Measurements from ENCODE around the gene TMEM212. TPM values are rescaled to one million over a fixed set of nuclear protein-coding genes. Genes with fewer than 3 reads are reported as not detected.

Gene TMEM212
- polyA plus RNA-seq, 1 donor from 2014 or later = not detected

- Mint-ChIP-seq H3K4me3 (no peak overlapping the region), H3K4me1 (no peaks in the 10 kb centered on the region), H3K27ac (no peak overlapping the region), H3K27me3 (peaks cover 3% of the 10 kb centered on the region), H3K36me3 (peaks cover 2% of the 10 kb centered on the region), H3K9me3 (no peaks in the 10 kb centered on the region)
Observed at GRCh38 chr3:171835613-171836012, 7.5 kb upstream of the TMEM212 start.

- no peaks in the 10 kb centered on the region for H3K4me1 Mint-ChIP-seq
Observed at GRCh38 chr3:171836855-171837254, 6.3 kb upstream of the TMEM212 start.

GRCh38 chr3:171837698-171838097 is 5.5 kb upstream of the TMEM212 start:
- Mint-ChIP-seq H3K4me3 (no peak overlapping the region), H3K4me1 (no peaks in the 10 kb centered on the region), H3K27ac (no peak overlapping the region), H3K27me3 (peaks cover 3% of the 10 kb centered on the region), H3K9me3 (no peaks in the 10 kb centered on the region), H3K36me3 (peaks cover 2% of the 10 kb centered on the region)

More at GRCh38 chr3:171836855-171837254, 6.3 kb upstream of the TMEM212 start:
- H3K4me3 Mint-ChIP-seq = no peak overlapping the region
- no peaks in the 10 kb centered on the region for H3K9me3 Mint-ChIP-seq
- peaks cover 3% of the 10 kb centered on the region for H3K27me3 Mint-ChIP-seq
- H3K27ac Mint-ChIP-seq = no peak overlapping the region
- H3K36me3 Mint-ChIP-seq = peaks cover 2% of the 10 kb centered on the region

- Mint-ChIP-seq H3K9me3 (no peaks in the 10 kb centered on the region), H3K4me1 (no peaks in the 10 kb centered on the region), H3K36me3 (peaks cover 2% of the 10 kb centered on the region), H3K4me3 (no peak overlapping the region), H3K27me3 (peaks cover 3% of the 10 kb centered on the region), H3K27ac (no peak overlapping the region)
Observed at GRCh38 chr3:171838218-171838720, 4.9 kb upstream of the TMEM212 start.

GRCh38 chr3:171839270-171839669 is 3.9 kb upstream of the TMEM212 start:
- no peak overlapping the region for H3K4me3 Mint-ChIP-seq
- H3K36me3 Mint-ChIP-seq = peaks cover 2% of the 10 kb centered on the region
- no peak overlapping the region for H3K27ac Mint-ChIP-seq
- peaks cover 5% of the 10 kb centered on the region for H3K27me3 Mint-ChIP-seq
- H3K9me3 Mint-ChIP-seq = no peaks in the 10 kb centered on the region
- no peaks in the 10 kb centered on the region for H3K4me1 Mint-ChIP-seq

- H3K4me1 Mint-ChIP-seq = no peaks in the 10 kb centered on the region
- H3K27me3 Mint-ChIP-seq = peaks cover 5% of the 10 kb centered on the region
- peaks cover 2% of the 10 kb centered on the region for H3K36me3 Mint-ChIP-seq
- no peak overlapping the region for H3K27ac Mint-ChIP-seq
- no peak overlapping the region for H3K4me3 Mint-ChIP-seq
- H3K9me3 Mint-ChIP-seq = no peaks in the 10 kb centered on the region
Observed at GRCh38 chr3:171840445-171840810, 2.7 kb upstream of the TMEM212 start.

GRCh38 chr3:171840811-171841619 is 2.1 kb upstream of the TMEM212 start:
- H3K36me3 Mint-ChIP-seq = no peaks in the 10 kb centered on the region
- no peaks in the 10 kb centered on the region for H3K4me1 Mint-ChIP-seq
- H3K9me3 Mint-ChIP-seq = peaks cover 0 to 2% (median 0%) of the 10 kb centered on the region in 3 donors
- H3K4me3 Mint-ChIP-seq = no peak overlapping the region
- peaks cover 8% of the 10 kb centered on the region for H3K27me3 Mint-ChIP-seq
- no peak overlapping the region for H3K27ac Mint-ChIP-seq

GRCh38 chr3:171841620-171842000 is 1.5 kb upstream of the TMEM212 start:
- Mint-ChIP-seq H3K4me1 (no peaks in the 10 kb centered on the region), H3K27me3 (peaks cover 8% of the 10 kb centered on the region), H3K36me3 (no peaks in the 10 kb centered on the region), H3K4me3 (no peak overlapping the region), H3K9me3 (peaks cover 0 to 2% (median 0%) of the 10 kb centered on the region in 3 donors), H3K27ac (no peak overlapping the region)

GRCh38 chr3:171844873-171845272 is 1.7 kb downstream of the TMEM212 start:
- peaks cover 5% of the 10 kb centered on the region for H3K27me3 Mint-ChIP-seq
- no peak overlapping the region for H3K27ac Mint-ChIP-seq
- peaks cover 0 to 2% (median 0%) of the 10 kb centered on the region in 3 donors for H3K9me3 Mint-ChIP-seq
- no peaks in the 10 kb centered on the region for H3K36me3 Mint-ChIP-seq
- no peaks in the 10 kb centered on the region for H3K4me1 Mint-ChIP-seq
- no peak overlapping the region for H3K4me3 Mint-ChIP-seq

GRCh38 chr3:171845481-171846284 is 2.5 kb downstream of the TMEM212 start:
- Mint-ChIP-seq H3K27ac (no peak overlapping the region), H3K36me3 (no peaks in the 10 kb centered on the region), H3K9me3 (peaks cover 0 to 2% (median 0%) of the 10 kb centered on the region in 3 donors), H3K4me1 (no peaks in the 10 kb centered on the region), H3K4me3 (no peak overlapping the region), H3K27me3 (peaks cover 5% of the 10 kb centered on the region)

- H3K27ac Mint-ChIP-seq = no peak overlapping the region
Observed at GRCh38 chr3:171846597-171846996, 3.4 kb downstream of the TMEM212 start.

GRCh38 chr3:171847133-171847532 is 4.0 kb downstream of the TMEM212 start:
- no peak overlapping the region for H3K4me3 Mint-ChIP-seq
- no peaks in the 10 kb centered on the region for H3K36me3 Mint-ChIP-seq
- no peak overlapping the region for H3K27ac Mint-ChIP-seq
- H3K9me3 Mint-ChIP-seq = peaks cover 0 to 2% (median 0%) of the 10 kb centered on the region in 3 donors
- H3K27me3 Mint-ChIP-seq = peaks cover 5% of the 10 kb centered on the region
- H3K4me1 Mint-ChIP-seq = no peaks in the 10 kb centered on the region

More at GRCh38 chr3:171846597-171846996, 3.4 kb downstream of the TMEM212 start:
- no peaks in the 10 kb centered on the region for H3K36me3 Mint-ChIP-seq
- peaks cover 5% of the 10 kb centered on the region for H3K27me3 Mint-ChIP-seq
- H3K9me3 Mint-ChIP-seq = peaks cover 0 to 2% (median 0%) of the 10 kb centered on the region in 3 donors
- H3K4me1 Mint-ChIP-seq = no peaks in the 10 kb centered on the region
- H3K4me3 Mint-ChIP-seq = no peak overlapping the region

GRCh38 chr3:171847595-171848259 is 4.6 kb downstream of the TMEM212 start:
- Mint-ChIP-seq H3K4me3 (no peak overlapping the region), H3K9me3 (peaks cover 0 to 2% (median 0%) of the 10 kb centered on the region in 3 donors)

GRCh38 chr3:171849617-171850319 is 6.6 kb downstream of the TMEM212 start:
- Mint-ChIP-seq H3K27me3 (peaks cover 3% of the 10 kb centered on the region), H3K9me3 (peaks cover 7 to 9% (median 8%) of the 10 kb centered on the region in 3 donors), H3K4me3 (no peak overlapping the region), H3K4me1 (no peaks in the 10 kb centered on the region), H3K27ac (no peak overlapping the region), H3K36me3 (peaks cover 1% of the 10 kb centered on the region)

More at GRCh38 chr3:171847595-171848259, 4.6 kb downstream of the TMEM212 start:
- no peak overlapping the region for H3K27ac Mint-ChIP-seq
- H3K4me1 Mint-ChIP-seq = no peaks in the 10 kb centered on the region
- peaks cover 5% of the 10 kb centered on the region for H3K27me3 Mint-ChIP-seq
- H3K36me3 Mint-ChIP-seq = no peaks in the 10 kb centered on the region

All from IgD-negative memory B cell (primary cell).